Measurements from ENCODE around the gene CKLF.
"Not testable (repeated sequence)": the region's sequence is repeated elsewhere in the genome, so short reads cannot be mapped to it uniquely, and the experiment has no call there.

Gene CKLF

GRCh38 chr16:66600477-66600876, 48.1 kb downstream of the CKLF start:
- no peak for DNase-seq

GRCh38 chr16:66601471-66601870, 49.1 kb downstream of the CKLF start:
- DNase-seq = no peak

- DNase-seq = peak; percentile 84
These were observed 51.4 kb downstream of the CKLF start for GRCh38 chr16:66603537-66604375.

GRCh38 chr16:66604376-66605176, 52.2 kb downstream of the CKLF start, which contains the start of gene CMTM3:
CMTM3 (plus strand) TSS chr16:66604704; CDS start chr16:66604806, 102 bp downstream.
- peak; percentile 69 for DNase-seq

- DNase-seq = peak; percentile 33
These were observed 53.0 kb downstream of the CKLF start for GRCh38 chr16:66605177-66605978.

GRCh38 chr16:66605979-66606751, 53.8 kb downstream of the CKLF start:
- no peak for DNase-seq

- DNase-seq = peak; percentile 72
These were observed 56.1 kb downstream of the CKLF start for GRCh38 chr16:66608241-66609138.

GRCh38 chr16:66609139-66609510, 56.7 kb downstream of the CKLF start:
- DNase-seq = no peak

GRCh38 chr16:66610111-66610820, 57.9 kb downstream of the CKLF start:
- no peak for DNase-seq

- DNase-seq = not testable (repeated sequence)
These were observed 59.5 kb downstream of the CKLF start for GRCh38 chr16:66611911-66612310.

- DNase-seq = no peak
These were observed 60.0 kb downstream of the CKLF start for GRCh38 chr16:66612422-66612821.

- no peak for DNase-seq
These were observed 61.9 kb downstream of the CKLF start for GRCh38 chr16:66614161-66614802.
